DMS79 treated with DMSO at 0.1 percent for 48 hours (cell line): Measurements from ENCODE around the gene MTHFR.

Experiments
- DNase-seq: peaks from one replicate; lab custom pipeline; 2025; lab: John Stamatoyannopoulos, UW

The MTHFR gene

GRCh38 chr1:11781297-11781696, 24.5 kb downstream of the MTHFR start:
- no peak for DNase-seq

GRCh38 chr1:11780380-11781147, 25.2 kb downstream of the MTHFR start:
- DNase-seq: no peak

GRCh38 chr1:11779715-11780379, 25.9 kb downstream of the MTHFR start:
- DNase-seq: no peak

GRCh38 chr1:11778844-11779623, 26.7 kb downstream of the MTHFR start:
- DNase-seq: no peak

GRCh38 chr1:11778336-11778735, 27.4 kb downstream of the MTHFR start:
- no peak for DNase-seq

GRCh38 chr1:11777658-11778322, 28.0 kb downstream of the MTHFR start:
- no peak for DNase-seq

- no peak for DNase-seq
These were observed 31.0 kb downstream of the MTHFR start for GRCh38 chr1:11774753-11775152.

- DNase-seq: no peak
These were observed 33.3 kb downstream of the MTHFR start for GRCh38 chr1:11772458-11772857.

GRCh38 chr1:11771481-11772043, 34.2 kb downstream of the MTHFR start:
- DNase-seq: no peak

GRCh38 chr1:11770011-11770410, 35.8 kb downstream of the MTHFR start:
- no peak for DNase-seq

- no peak for DNase-seq
These were observed 36.5 kb downstream of the MTHFR start for GRCh38 chr1:11769274-11769673.

- no peak for DNase-seq
These were observed 36.9 kb downstream of the MTHFR start for GRCh38 chr1:11768821-11769220.

- DNase-seq: no peak
These were observed 37.7 kb downstream of the MTHFR start for GRCh38 chr1:11767922-11768704.

- no peak for DNase-seq
These were observed 39.4 kb downstream of the MTHFR start for GRCh38 chr1:11766429-11766776.

- no peak for DNase-seq
These were observed 39.9 kb downstream of the MTHFR start for GRCh38 chr1:11765661-11766428.

GRCh38 chr1:11764519-11764918, 41.2 kb downstream of the MTHFR start:
- DNase-seq: no peak

GRCh38 chr1:11764115-11764514, 41.6 kb downstream of the MTHFR start:
- no peak for DNase-seq

GRCh38 chr1:11761988-11762406, 43.8 kb downstream of the MTHFR start, which contains the start of gene C1orf167:
TSS of gene C1orf167 (plus strand) at chr1:11762193. CDS start at chr1:11764401, 2,208 bp downstream.
- DNase-seq: no peak

- no peak for DNase-seq
These were observed 44.5 kb downstream of the MTHFR start for GRCh38 chr1:11761285-11761684.

- no peak for DNase-seq
These were observed 46.0 kb downstream of the MTHFR start for GRCh38 chr1:11759791-11760190.
